ENCODE data around the gene DEFB128.

- TF ChIP-seq CEBPB (IDR thresholded peaks at IDR 0.05; ENCODE audit: low read depth, low read length) (no peak), POLR2A (IDR thresholded peaks at IDR 0.05; ENCODE audit: low read depth, low read length) (no peak), CTCF (conservative IDR thresholded peaks at IDR 0.05; ENCODE audit: low read depth, low read length) (no peak), ELK1 (IDR thresholded peaks at IDR 0.05; ENCODE audit: borderline replicate concordance, low read depth, low read length) (no peak), SMC3 (IDR thresholded peaks at IDR 0.05; ENCODE audit: low read depth, low read length) (no peak), RFX5 (IDR thresholded peaks at IDR 0.05; ENCODE audit: low read depth, low read length) (no peak)
Measured at GRCh38 chr20:157154-157553, 32.4 kb downstream of the DEFB128 start, which contains the start of gene DEFB127.
